Neural progenitor cell (in vitro differentiated cells): ENCODE results near the gene MPP2.
A peak's percentile ranks its signal among the peaks of the same experiment; 100 is the strongest.

Experiments used
- EZH2 ChIP-seq: fragments of 200-600 bp; sonication (generic); IDR thresholded peaks from 2 replicates; pipeline ENCODE4 v1.6.1; 2017; ENCODE audit warnings: antibody characterized with exemption, mild to moderate bottlenecking, moderate library complexity
- TF ChIP-seq, protein P1 (sequence below): fragments of 200-600 bp; sonication (generic); IDR thresholded peaks from 2 replicates; pipeline ENCODE4 v1.5.1; 2017; ENCODE audit warnings: antibody characterized with exemption, mild to moderate bottlenecking

DNA sequence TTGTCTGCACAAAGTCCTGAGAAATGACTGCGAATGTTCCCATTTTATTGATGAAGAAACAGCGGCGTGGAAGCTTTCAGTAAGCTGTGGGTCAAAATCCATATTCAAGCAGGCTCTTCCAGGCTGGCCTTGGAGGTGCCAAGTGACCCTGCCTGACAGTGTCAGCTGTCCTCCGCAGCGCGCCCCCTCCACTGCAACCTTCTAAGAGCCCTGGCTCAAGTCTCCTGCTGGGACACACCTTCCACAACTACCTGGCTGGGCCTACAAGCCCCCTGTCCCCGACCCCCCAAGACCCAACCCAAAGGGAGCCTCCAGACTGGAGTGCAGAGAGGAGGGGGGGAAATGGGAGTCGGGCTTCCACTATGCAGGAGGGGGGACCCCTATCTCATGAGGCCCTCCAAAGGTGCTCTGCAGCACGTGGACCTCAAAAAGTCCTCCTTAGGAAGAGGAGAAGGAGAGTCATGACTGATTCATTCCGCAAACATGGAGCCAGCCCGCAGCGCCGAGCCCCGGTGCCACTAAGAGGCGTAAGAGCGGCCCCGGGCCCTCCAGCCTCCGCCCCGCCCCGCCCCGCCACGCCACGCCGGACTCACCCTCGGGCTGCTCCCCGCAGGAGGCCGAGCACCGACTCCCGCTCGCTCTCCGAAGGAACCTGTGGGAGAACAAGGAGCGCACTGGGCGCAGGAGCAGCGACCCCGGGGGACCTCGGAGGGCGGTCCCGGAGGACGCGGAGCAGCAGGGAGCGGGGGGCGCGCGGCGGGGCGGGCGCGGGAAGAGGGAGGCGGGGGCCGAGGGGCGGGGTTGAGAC is 75.0 kb downstream of the MPP2 start:
- TF ChIP-seq, protein P1, sequence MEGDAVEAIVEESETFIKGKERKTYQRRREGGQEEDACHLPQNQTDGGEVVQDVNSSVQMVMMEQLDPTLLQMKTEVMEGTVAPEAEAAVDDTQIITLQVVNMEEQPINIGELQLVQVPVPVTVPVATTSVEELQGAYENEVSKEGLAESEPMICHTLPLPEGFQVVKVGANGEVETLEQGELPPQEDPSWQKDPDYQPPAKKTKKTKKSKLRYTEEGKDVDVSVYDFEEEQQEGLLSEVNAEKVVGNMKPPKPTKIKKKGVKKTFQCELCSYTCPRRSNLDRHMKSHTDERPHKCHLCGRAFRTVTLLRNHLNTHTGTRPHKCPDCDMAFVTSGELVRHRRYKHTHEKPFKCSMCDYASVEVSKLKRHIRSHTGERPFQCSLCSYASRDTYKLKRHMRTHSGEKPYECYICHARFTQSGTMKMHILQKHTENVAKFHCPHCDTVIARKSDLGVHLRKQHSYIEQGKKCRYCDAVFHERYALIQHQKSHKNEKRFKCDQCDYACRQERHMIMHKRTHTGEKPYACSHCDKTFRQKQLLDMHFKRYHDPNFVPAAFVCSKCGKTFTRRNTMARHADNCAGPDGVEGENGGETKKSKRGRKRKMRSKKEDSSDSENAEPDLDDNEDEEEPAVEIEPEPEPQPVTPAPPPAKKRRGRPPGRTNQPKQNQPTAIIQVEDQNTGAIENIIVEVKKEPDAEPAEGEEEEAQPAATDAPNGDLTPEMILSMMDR, result no peak
- peak; percentile 38 for TF ChIP-seq EZH2
